HG03064 (cell line): Measurements from ENCODE around the gene C1QL3.
A peak's percentile ranks its signal among the peaks of the same experiment; 100 is the strongest.

Source experiments
- ATAC-seq: cut with Tn5 transposase; IDR thresholded peaks from one replicate; pipeline ENCODE4 v1.9.1; 2021; ENCODE audit warnings: low read depth; ENCODE audit not compliant: unreplicated experiment

C1QL3 gene

DNA sequence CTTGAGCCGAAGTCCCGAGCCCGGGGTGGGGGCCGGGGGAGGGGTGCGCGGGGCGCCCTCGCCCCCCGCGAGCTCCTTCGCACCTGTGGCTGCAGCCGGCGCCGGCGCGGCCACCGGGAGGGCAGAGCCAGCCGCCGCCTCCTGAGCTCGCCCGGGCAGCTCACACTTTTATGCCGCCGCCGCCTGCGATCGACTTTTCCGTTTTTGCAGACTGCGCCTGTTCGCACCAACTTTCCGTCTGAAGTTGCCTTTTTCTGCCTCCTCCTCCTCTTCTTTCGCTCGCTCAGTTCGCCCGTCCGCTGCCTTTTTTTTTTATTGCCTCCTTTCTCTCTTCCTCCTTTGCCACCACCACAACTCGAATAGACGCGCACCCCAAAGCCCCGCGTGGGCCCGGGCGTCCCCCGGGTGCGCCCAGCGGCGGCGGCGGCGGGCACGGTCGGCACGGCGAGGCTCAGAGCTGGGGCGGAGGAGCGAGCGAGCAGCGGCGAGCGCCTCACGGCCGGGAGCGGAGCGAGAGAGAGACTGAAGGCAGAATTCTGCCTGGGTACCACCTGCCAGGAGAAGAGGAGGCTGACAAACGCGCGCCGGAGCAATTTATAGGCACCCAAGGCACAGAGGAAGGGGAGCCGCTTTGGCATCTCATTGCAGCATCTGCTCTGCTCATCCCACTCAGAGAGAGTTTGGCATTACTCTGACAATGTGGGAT is at the start of gene C1QL3:
Gene C1QL3 (minus strand): TSS at position 569 of the 706 bp plus-strand sequence. CDS start 814 bp downstream, outside the sequence.
- peak; percentile 40 for ATAC-seq

- ATAC-seq: peak; percentile 88
Observed at GRCh38 chr10:16570731-16571130, 49.1 kb upstream of the C1QL3 start.

DNA sequence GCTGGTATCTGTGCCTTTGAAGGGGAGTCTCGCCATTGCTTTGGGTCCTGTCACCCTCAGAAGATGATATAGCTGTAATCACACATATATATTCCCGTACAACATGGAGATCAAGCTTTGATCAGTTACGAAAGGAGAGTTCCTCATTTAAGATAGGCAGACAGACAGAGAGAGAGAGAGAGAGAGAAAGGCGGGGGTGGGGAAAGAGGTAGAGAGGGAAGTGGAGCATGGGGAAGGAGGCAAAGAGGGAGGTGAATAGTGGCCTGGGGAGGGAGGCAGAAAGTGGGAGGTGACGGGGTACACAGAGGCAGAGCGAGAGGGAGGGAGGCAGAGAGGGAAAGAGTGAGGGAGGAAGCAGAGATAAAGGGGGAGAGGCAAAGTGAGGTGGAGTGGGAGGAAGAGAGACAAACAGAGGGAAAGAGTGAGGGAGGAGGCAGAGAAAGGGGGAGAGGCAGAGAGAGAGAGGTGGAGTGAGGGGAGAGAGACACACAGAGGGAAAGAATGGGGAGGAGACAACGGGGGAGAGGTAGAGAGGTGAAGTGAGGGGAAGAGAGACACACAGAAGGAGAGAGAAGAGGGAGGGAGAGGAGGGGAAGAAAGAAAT is 44.6 kb upstream of the C1QL3 start:
- ATAC-seq: no peak

- ATAC-seq: no peak
Observed at GRCh38 chr10:16565604-16566003, 43.9 kb upstream of the C1QL3 start.

DNA sequence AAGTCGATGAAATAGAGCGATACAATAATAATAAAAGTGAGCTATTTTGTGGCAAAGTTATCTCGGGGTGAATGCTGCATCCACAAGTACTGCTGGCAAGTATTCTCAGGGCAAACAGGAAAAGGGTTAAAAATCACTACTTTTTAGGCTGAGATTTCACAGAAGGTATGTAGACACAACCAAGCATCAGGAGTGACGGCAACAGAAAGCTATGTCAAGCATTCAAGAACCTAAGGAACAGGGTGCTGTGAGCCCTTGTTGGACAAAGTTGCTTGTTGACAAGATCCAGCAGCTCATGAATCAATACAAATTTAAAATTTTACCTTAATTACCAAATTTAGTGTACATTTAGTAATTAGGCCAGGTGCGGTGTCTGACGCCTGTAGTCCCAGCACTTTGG is 41.2 kb upstream of the C1QL3 start:
- no peak for ATAC-seq

- no peak for ATAC-seq
Observed at GRCh38 chr10:16559236-16559773, 37.6 kb upstream of the C1QL3 start.

GRCh38 chr10:16547973-16548372 is 26.3 kb upstream of the C1QL3 start:
- no peak for ATAC-seq

- no peak for ATAC-seq
Observed at GRCh38 chr10:16545116-16545736, 23.5 kb upstream of the C1QL3 start.

- no peak for ATAC-seq
Observed at GRCh38 chr10:16544591-16544990, 22.9 kb upstream of the C1QL3 start.

GRCh38 chr10:16544099-16544498 is 22.4 kb upstream of the C1QL3 start:
- no peak for ATAC-seq

- no peak for ATAC-seq
Observed at GRCh38 chr10:16536155-16536554, 14.5 kb upstream of the C1QL3 start.

DNA sequence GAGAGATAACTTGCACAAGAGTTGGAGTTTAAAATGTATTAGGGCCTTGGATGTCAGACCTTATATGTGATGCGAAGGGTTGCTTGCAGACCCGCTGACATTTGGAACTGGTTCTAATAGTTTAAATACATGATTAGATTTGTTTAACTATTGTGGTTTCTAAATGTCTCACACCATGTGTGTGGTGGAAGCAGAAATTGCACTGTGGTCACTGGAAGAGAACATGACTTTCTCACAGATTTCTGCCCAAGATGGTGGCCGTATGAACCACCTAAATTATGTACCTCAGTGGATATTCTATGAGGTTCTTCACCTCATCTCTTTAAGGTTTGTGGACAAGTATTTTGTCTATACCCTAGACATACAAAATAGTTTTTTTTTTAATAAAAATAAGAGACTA is 8.2 kb upstream of the C1QL3 start:
- ATAC-seq: no peak

- ATAC-seq: no peak
Observed at GRCh38 chr10:16527452-16527851, 5.8 kb upstream of the C1QL3 start.

DNA sequence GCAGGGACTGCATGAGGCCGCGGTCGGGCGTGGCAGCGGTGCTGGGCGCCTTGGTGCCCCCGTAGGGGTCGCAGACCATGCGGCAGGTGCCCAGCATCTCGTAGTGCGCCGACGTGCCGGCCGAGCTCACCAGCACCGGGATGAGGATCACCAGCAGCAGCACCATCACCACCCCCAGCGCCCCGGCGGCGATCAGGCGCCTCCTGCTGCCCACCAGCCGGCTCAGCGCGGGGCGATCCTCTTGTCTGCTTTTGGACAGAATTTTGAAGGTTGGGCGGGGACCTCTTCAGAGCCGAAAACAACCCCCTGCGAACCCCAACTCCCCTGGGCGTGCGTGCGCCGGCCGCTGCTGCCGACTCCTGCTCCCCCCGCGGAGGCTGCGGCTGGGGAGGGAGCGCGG is 779 bp downstream of the C1QL3 start:
- peak; percentile 57 for ATAC-seq

- ATAC-seq: peak; percentile 41
Observed at GRCh38 chr10:16519908-16520861, 1.5 kb downstream of the C1QL3 start.

DNA sequence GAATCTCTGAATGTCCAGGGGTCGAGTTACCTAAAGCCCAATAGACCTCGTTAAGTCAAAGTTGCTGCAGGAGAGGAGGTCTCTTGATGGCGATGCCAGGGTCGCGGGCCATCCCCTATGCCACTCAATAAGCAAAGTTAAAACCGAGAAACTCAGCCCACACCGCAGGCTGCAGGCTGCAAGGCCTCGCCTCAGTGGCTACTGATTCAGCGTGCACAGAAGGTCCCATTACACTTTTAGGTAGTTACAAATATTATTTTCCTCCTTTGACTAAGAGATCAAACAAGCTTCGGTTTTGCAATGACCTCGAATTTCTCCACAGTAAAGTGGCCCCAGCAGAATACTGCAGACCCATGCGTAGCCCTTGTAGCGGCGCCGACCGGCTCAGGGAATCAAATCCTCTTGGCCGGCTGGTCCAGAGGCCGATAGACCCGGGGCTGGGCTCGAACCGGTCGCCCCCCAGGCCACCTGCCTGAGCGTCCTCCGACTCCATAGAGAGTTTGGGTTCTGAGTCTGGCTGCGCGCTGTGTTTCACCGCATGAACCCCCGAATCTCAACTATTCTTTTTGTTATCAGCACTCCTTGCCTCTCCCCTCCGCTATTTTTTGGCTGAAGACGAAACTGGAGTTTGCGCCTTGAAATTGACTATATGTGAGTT is 2.3 kb downstream of the C1QL3 start:
- no peak for ATAC-seq

DNA sequence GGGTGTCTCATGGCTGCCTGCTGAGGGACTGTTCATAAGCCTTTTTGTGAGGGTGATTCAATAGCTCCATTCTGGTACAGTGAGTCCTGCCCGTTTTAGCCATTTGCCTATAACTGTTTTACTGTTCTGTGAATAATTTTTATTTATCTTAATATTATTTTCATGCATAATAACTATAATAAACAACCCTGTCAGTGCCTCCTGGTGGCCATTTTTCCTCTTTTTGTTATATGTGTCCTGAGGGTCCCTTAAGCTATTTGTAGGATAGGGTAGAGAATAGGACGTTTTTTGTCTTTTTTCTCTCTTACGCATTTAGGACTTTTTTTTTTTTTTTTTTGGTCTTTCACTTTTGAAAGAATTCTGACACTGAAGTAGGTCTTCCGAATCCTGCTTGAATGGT is 2.9 kb downstream of the C1QL3 start:
- ATAC-seq: no peak

DNA sequence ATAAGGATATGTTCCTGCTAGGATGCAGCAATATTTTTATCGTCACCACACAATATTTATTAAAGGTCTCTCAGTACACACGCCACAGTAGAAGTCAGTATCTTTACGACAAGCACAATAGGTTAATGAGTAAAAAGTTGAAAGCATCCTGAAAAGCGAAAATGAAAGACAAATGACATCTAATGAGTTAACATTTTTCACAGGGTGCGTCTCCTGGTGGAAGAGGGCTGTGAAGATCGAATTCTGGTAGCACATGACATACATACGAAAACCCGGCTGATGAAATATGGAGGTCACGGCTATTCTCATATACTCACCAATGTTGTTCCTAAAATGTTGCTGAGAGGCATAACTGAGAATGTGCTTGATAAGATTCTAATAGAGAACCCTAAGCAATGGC is 10.8 kb downstream of the C1QL3 start:
- ATAC-seq: no peak

- no peak for ATAC-seq
Observed at GRCh38 chr10:16509996-16510395, 11.7 kb downstream of the C1QL3 start.

DNA sequence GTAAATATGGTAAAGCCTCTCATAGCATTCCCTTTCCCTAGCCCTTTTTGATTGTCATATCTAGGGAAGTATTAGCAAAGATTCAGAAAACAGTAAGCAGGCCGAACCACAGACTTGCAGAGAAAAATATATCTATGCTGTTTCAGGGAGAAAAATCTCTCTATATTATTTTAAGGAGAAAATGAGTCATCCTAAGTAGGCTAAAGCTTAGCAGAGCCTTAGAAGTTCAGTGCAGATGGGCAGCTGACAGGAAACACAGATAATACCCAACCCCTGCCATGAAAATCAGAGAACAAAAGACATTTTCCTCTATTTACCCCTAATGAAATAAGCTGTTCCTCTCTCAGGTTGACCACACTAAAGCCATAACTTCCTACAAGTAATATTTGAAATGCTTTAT is 16.5 kb downstream of the C1QL3 start:
- no peak for ATAC-seq
